OCI-LY7 (cell line): ENCODE data around the gene FKBP2. TPM values are rescaled to one million over a fixed set of nuclear protein-coding genes. Genes with fewer than 3 reads are reported as not detected.

ENCODE experiments used
- BruUV-seq: library from RNA; stranded (reverse); fragments of 400-500 nt; replicated peaks from 2 replicates; lab custom pipeline; 2021; lab: Mats Ljungman, UMichigan
- CTCF ChIA-PET: fragments of 300-600 bp; sonication (Branson Sonifier 250); formaldehyde crosslinking; loops from one replicate; lab custom pipeline; 2022; ENCODE audit warnings: antibody characterized with exemption; ENCODE audit not compliant: unreplicated experiment; lab: Charles Lee
- POLR2A ChIA-PET: fragments of 300-600 bp; sonication (Branson Sonifier 250); formaldehyde crosslinking; loops from one replicate; lab custom pipeline; 2022; ENCODE audit warnings: antibody characterized with exemption; lab: Charles Lee
- DNase-seq: peaks from one replicate; pipeline ENCODE4 v3.0.0-alpha.2; 2015; ENCODE audit warnings: low spot score
- H2AFZ ChIP-seq: fragments of 200-600 bp; sonication (generic), shearing (Covaris generic); 2 replicates; pipeline ENCODE4 v1.6.1; 2014; ENCODE audit warnings: mild to moderate bottlenecking, antibody characterized with exemption, low read length, moderate library complexity
- H3K27ac ChIP-seq: fragments of 200-600 bp; sonication (generic); 2 replicates; pipeline ENCODE4 v1.5.1; 2014; ENCODE audit warnings: mixed run types, low read depth, mild to moderate bottlenecking, moderate library complexity, low read length, inconsistent platforms; ENCODE audit not compliant: poor library complexity, severe bottlenecking
- H3K36me3 ChIP-seq: fragments of 200-600 bp; sonication (generic); 2 replicates; pipeline ENCODE4 v1.6.1; 2014; ENCODE audit warnings: mild to moderate bottlenecking, antibody characterized with exemption, low read length, moderate library complexity, mixed read lengths; ENCODE audit not compliant: insufficient read depth
- H3K4me1 ChIP-seq: fragments of 200-600 bp; sonication (generic); 2 replicates; pipeline ENCODE4 v1.5.1; 2014; ENCODE audit warnings: mild to moderate bottlenecking, low read length; ENCODE audit not compliant: insufficient read depth, poor library complexity, severe bottlenecking
- H3K4me2 ChIP-seq: fragments of 200-600 bp; sonication (generic); 2 replicates; pipeline ENCODE4 v1.6.1; 2014; ENCODE audit warnings: mild to moderate bottlenecking, low read length
- H3K4me3 ChIP-seq: fragments of 200-600 bp; sonication (generic); 2 replicates; pipeline ENCODE4 v1.5.1; 2014; ENCODE audit warnings: mild to moderate bottlenecking, low read depth, low read length; ENCODE audit not compliant: poor library complexity, severe bottlenecking
- H3K79me2 ChIP-seq: fragments of 200-600 bp; sonication (generic); 2 replicates; pipeline ENCODE4 v1.6.1; 2016; ENCODE audit warnings: low read depth, mild to moderate bottlenecking, low read length, moderate library complexity, mixed read lengths; ENCODE audit not compliant: insufficient read depth
- H3K9me2 ChIP-seq: fragments of 200-600 bp; sonication (generic); 2 replicates; pipeline ENCODE4 v1.6.1; 2016; ENCODE audit warnings: mild to moderate bottlenecking, low read length, mixed read lengths; ENCODE audit not compliant: insufficient read depth
- H3K9me3 ChIP-seq: fragments of 200-600 bp; sonication (generic); 2 replicates; pipeline ENCODE4 v1.6.1; 2014; ENCODE audit warnings: mild to moderate bottlenecking, mixed run types, low read length, mixed read lengths
- H4K20me1 ChIP-seq: fragments of 200-600 bp; sonication (generic); 2 replicates; pipeline ENCODE4 v1.6.1; 2014; ENCODE audit warnings: mild to moderate bottlenecking, antibody characterized with exemption, low read length, moderate library complexity, mixed read lengths; ENCODE audit not compliant: insufficient read depth
- CTCF ChIP-seq: fragments of 200-600 bp; sonication (generic); conservative IDR thresholded peaks from 2 replicates; pipeline ENCODE4 v1.5.1; 2014; ENCODE audit warnings: mild to moderate bottlenecking, antibody characterized with exemption, low read length, moderate library complexity, mixed read lengths
- EZH2phosphoT487 ChIP-seq: fragments of 200-600 bp; sonication (generic); IDR thresholded peaks from 2 replicates; pipeline ENCODE4 v1.6.1; 2018; ENCODE audit warnings: low read depth, borderline replicate concordance, mild to moderate bottlenecking, mixed run types, antibody characterized with exemption, low read length, moderate library complexity, mixed read lengths
- intact Hi-C: fragments of 100-400 bp; cut with micrococcal nuclease; formaldehyde crosslinking; loops from one replicate; pipeline ENCODE4 v1.10.0; 2022; ENCODE audit not compliant: unreplicated experiment
- total RNA-seq, 2 experiments: library from RNA; depleted of rRNA in 1 of 2; stranded (reverse); fragments of >200 nt in 1 of 2; shearing (Covaris generic) in 1 of 2; gene quantifications; 2 replicates each; pipeline ENCODE4 v1.2.3, GENCODE V29; 2014 to 2022

Gene FKBP2
- total RNA-seq, 2 experiments from 2014 or later = 45.5 to 57.3 TPM

GRCh38 chr11:64263021-64263946, 22.4 kb downstream of the FKBP2 start:
- H3K79me2 ChIP-seq = no peaks in the 10 kb centered on the region
- intact Hi-C loops = no loop called here
- TF ChIP-seq EZH2phosphoT487 = no peak
- TF ChIP-seq CTCF = no peak
- no TSS peak for BruUV-seq
- H2AFZ ChIP-seq = no peak overlapping the region
- CTCF ChIA-PET = no interaction called here
- H3K4me2 ChIP-seq = no peak overlapping the region
- no peaks in the 10 kb centered on the region for H3K36me3 ChIP-seq
- H3K9me2 ChIP-seq = no peaks in the 10 kb centered on the region
- no peak overlapping the region for H3K4me3 ChIP-seq
- no peak overlapping the region for H3K27ac ChIP-seq
- no peaks in the 10 kb centered on the region for H3K9me3 ChIP-seq
- H3K4me1 ChIP-seq = peaks cover 12% of the 10 kb centered on the region
- no peaks in the 10 kb centered on the region for H4K20me1 ChIP-seq
- no peak for DNase-seq
- POLR2A ChIA-PET = no interaction called here

GRCh38 chr11:64263947-64264317, 23.0 kb downstream of the FKBP2 start:
- Histone ChIP-seq H3K4me2 (no peak overlapping the region), H3K36me3 (no peaks in the 10 kb centered on the region), H3K79me2 (no peaks in the 10 kb centered on the region), H3K9me2 (no peaks in the 10 kb centered on the region), H2AFZ (no peak overlapping the region), H3K4me1 (peaks cover 18% of the 10 kb centered on the region), H3K4me3 (no peak overlapping the region), H3K27ac (no peak overlapping the region), H4K20me1 (no peaks in the 10 kb centered on the region), H3K9me3 (no peaks in the 10 kb centered on the region)
- DNase-seq = no peak
- POLR2A ChIA-PET = no interaction called here
- CTCF ChIA-PET = no interaction called here
- no peak for TF ChIP-seq CTCF
- no TSS peak for BruUV-seq
- intact Hi-C loops = no loop called here

- ChIA-PET CTCF (no interaction called here), POLR2A (interaction anchor here (0.8 kb wide), 1 partner anchor 19 kb away, joined by 3 read pairs; no protein-coding TSS in a partner anchor)
- intact Hi-C loops = no loop called here
- Histone ChIP-seq H3K4me3 (no peak overlapping the region), H3K4me1 (peaks cover 18% of the 10 kb centered on the region), H3K36me3 (no peaks in the 10 kb centered on the region), H4K20me1 (no peaks in the 10 kb centered on the region), H3K4me2 (no peak overlapping the region), H3K79me2 (no peaks in the 10 kb centered on the region), H2AFZ (no peak overlapping the region), H3K27ac (no peak overlapping the region), H3K9me2 (no peaks in the 10 kb centered on the region), H3K9me3 (no peaks in the 10 kb centered on the region)
- no peak for DNase-seq
- BruUV-seq = no TSS peak
- TF ChIP-seq CTCF = no peak
- no peak for TF ChIP-seq EZH2phosphoT487
Measured at GRCh38 chr11:64264371-64264852, 23.5 kb downstream of the FKBP2 start.
